Mesenchymal stem cell (in vitro differentiated cells and primary cell): Measurements from ENCODE around the gene XPR1.

Experiments used
- DNase-seq: peaks from one replicate; pipeline ENCODE4 v3.0.0-alpha.2; 2013
- H2AFZ ChIP-seq: one replicate; pipeline ENCODE4 v1.6.1; 2013; ENCODE audit warnings: low read depth, mild to moderate bottlenecking, control low read depth, inconsistent platforms, low read length, moderate library complexity
- H2AK5ac ChIP-seq: 2 replicates; pipeline ENCODE4 v1.6.1; 2013; ENCODE audit warnings: low read length, moderate library complexity, mild to moderate bottlenecking, inconsistent platforms; ENCODE audit not compliant: severe bottlenecking
- H2BK120ac ChIP-seq: one replicate; pipeline ENCODE4 v1.6.1; 2013; ENCODE audit warnings: low read depth, mild to moderate bottlenecking, inconsistent platforms, low read length, moderate library complexity
- H2BK12ac ChIP-seq, 2 experiments: one replicate each; pipeline ENCODE4 v1.6.1; 2013; ENCODE audit warnings: inconsistent platforms in 2 of 2, low read length in 2 of 2, mild to moderate bottlenecking in 2 of 2, moderate library complexity in 2 of 2, control low read depth in 1 of 2
- H2BK15ac ChIP-seq: one replicate; pipeline ENCODE4 v1.6.1; 2013; ENCODE audit warnings: mild to moderate bottlenecking, low read depth, inconsistent platforms; ENCODE audit not compliant: poor library complexity, severe bottlenecking
- H2BK5ac ChIP-seq: 2 replicates; pipeline ENCODE4 v1.6.1; 2013; ENCODE audit warnings: low read depth, mild to moderate bottlenecking, low read length, control low read depth, inconsistent platforms; ENCODE audit not compliant: poor library complexity, severe bottlenecking
- H3K14ac ChIP-seq, 2 experiments: one replicate each; pipeline ENCODE4 v1.6.1; 2013; ENCODE audit warnings: inconsistent platforms in 2 of 2, low read length in 2 of 2, control low read depth in 1 of 2, mild to moderate bottlenecking in 1 of 2, moderate library complexity in 1 of 2
- H3K18ac ChIP-seq, 2 experiments: one replicate each; pipeline ENCODE4 v1.6.1; 2013; ENCODE audit warnings: inconsistent platforms in 2 of 2, low read length in 2 of 2, control low read depth in 1 of 2, low read depth in 1 of 2, mild to moderate bottlenecking in 1 of 2
- H3K23ac ChIP-seq, 2 experiments: one replicate each; pipeline ENCODE4 v1.6.1; 2013; ENCODE audit warnings: inconsistent platforms in 2 of 2, low read length in 2 of 2, mild to moderate bottlenecking in 2 of 2, moderate library complexity in 2 of 2, control low read depth in 1 of 2
- H3K27ac ChIP-seq: 2 replicates; pipeline ENCODE4 v1.5.1; 2013; ENCODE audit warnings: mild to moderate bottlenecking, moderate library complexity, low read length, control low read depth, inconsistent platforms; ENCODE audit not compliant: poor library complexity, severe bottlenecking
- H3K27me3 ChIP-seq, 2 experiments: 2 replicates each; pipeline versions ENCODE4 v1.6.1 to v1.7.0; 2013; ENCODE audit warnings: low read length in 2 of 2, mild to moderate bottlenecking in 2 of 2, moderate library complexity in 2 of 2, control low read depth in 1 of 2, inconsistent platforms in 1 of 2; ENCODE audit not compliant: control insufficient read depth in 1 of 2, insufficient read depth in 1 of 2
- H3K36me3 ChIP-seq, 2 experiments: 2 replicates each; pipeline versions ENCODE4 v1.6.1 to v1.7.0; 2013; ENCODE audit warnings: low read length in 2 of 2, control low read depth in 1 of 2, inconsistent platforms in 1 of 2, low read depth in 1 of 2, mild to moderate bottlenecking in 1 of 2; ENCODE audit not compliant: insufficient read depth in 2 of 2, control insufficient read depth in 1 of 2
- H3K4ac ChIP-seq, 2 experiments: one replicate each; pipeline ENCODE4 v1.6.1; 2013; ENCODE audit warnings: inconsistent platforms in 2 of 2, low read length in 2 of 2, mild to moderate bottlenecking in 2 of 2, moderate library complexity in 2 of 2, control low read depth in 1 of 2, low read depth in 1 of 2
- H3K4me1 ChIP-seq: 2 replicates; pipeline ENCODE4 v1.6.1; 2013; ENCODE audit warnings: low read depth, low read length, control low read depth; ENCODE audit not compliant: control insufficient read depth, insufficient read depth
- H3K4me2 ChIP-seq: 2 replicates; pipeline ENCODE4 v1.6.1; 2013; ENCODE audit warnings: low read length, mild to moderate bottlenecking, inconsistent platforms; ENCODE audit not compliant: poor library complexity, severe bottlenecking
- H3K4me3 ChIP-seq, 2 experiments: 2 replicates each; pipeline versions ENCODE4 v1.5.1 to v1.7.0; 2013; ENCODE audit warnings: low read length in 2 of 2, mild to moderate bottlenecking in 2 of 2, control low read depth in 1 of 2, low read depth in 1 of 2; ENCODE audit not compliant: insufficient read depth in 1 of 2
- H3K79me1 ChIP-seq: replicated peaks from 2 replicates; pipeline ENCODE4 v1.6.1; 2013; ENCODE audit warnings: mild to moderate bottlenecking, control low read depth, low read length, inconsistent platforms; ENCODE audit not compliant: poor library complexity, severe bottlenecking
- H3K9ac ChIP-seq: 2 replicates; pipeline ENCODE4 v1.7.0; 2013; ENCODE audit warnings: mild to moderate bottlenecking, low read length, moderate library complexity
- H3K9me3 ChIP-seq: 2 replicates; pipeline ENCODE4 v1.7.0; 2013; ENCODE audit warnings: mild to moderate bottlenecking, low read length; ENCODE audit not compliant: control insufficient read depth
- H4K8ac ChIP-seq: one replicate; pipeline ENCODE4 v1.6.1; 2013; ENCODE audit warnings: inconsistent platforms, mild to moderate bottlenecking, low read length, moderate library complexity
- H4K91ac ChIP-seq: one replicate; pipeline ENCODE4 v1.6.1; 2013; ENCODE audit warnings: mild to moderate bottlenecking, low read length, inconsistent platforms
- WGBS: methylation state at CpG from one replicate; pipeline ENCODE4 v1.1.7; 2013; ENCODE audit warnings: mixed read lengths; 5-methylcytosine and 5-hydroxymethylcytosine counted together

XPR1 gene

GRCh38 chr1:180732866-180733265 is 101.0 kb downstream of the XPR1 start:
- no peak overlapping the region for H3K27ac ChIP-seq
- H4K91ac ChIP-seq: no peak overlapping the region
- peaks cover 34% of the 10 kb centered on the region for H3K9me3 ChIP-seq
- no peak overlapping the region for H3K4me3 ChIP-seq
- no peaks in the 10 kb centered on the region for H3K36me3 ChIP-seq
- H3K9ac ChIP-seq: no peak overlapping the region
- H3K23ac ChIP-seq: no peak overlapping the region
- H3K4ac ChIP-seq: no peak overlapping the region
- no peak overlapping the region for H2BK15ac ChIP-seq
- no peak overlapping the region for H4K8ac ChIP-seq
- H3K4me1 ChIP-seq: no peaks in the 10 kb centered on the region
- H2BK120ac ChIP-seq: no peak overlapping the region
- no peak overlapping the region for H2AFZ ChIP-seq
- H3K14ac ChIP-seq: no peak overlapping the region
- WGBS: 97% methylated on average over 14 of the region's 14 CpGs
- no peak overlapping the region for H2BK5ac ChIP-seq
- DNase-seq: no peak
- no peak overlapping the region for H3K4me2 ChIP-seq
- H3K27me3 ChIP-seq: no peaks in the 10 kb centered on the region
- H2AK5ac ChIP-seq: no peak overlapping the region
- no peak overlapping the region for H3K18ac ChIP-seq
- H3K79me1 ChIP-seq: peaks cover 24% of the 10 kb centered on the region
- no peak overlapping the region for H2BK12ac ChIP-seq

GRCh38 chr1:180734366-180734765 is 102.5 kb downstream of the XPR1 start:
- H4K91ac ChIP-seq: no peak overlapping the region
- no peak overlapping the region for H3K9ac ChIP-seq
- H3K4me1 ChIP-seq: no peaks in the 10 kb centered on the region
- H4K8ac ChIP-seq: no peak overlapping the region
- H3K9me3 ChIP-seq: peaks cover 29% of the 10 kb centered on the region
- H3K18ac ChIP-seq: no peak overlapping the region
- no peak overlapping the region for H3K14ac ChIP-seq
- H2BK5ac ChIP-seq: no peak overlapping the region
- WGBS: 98% methylated on average over 2 of the region's 2 CpGs
- no peak overlapping the region for H3K4ac ChIP-seq
- no peak overlapping the region for H3K4me2 ChIP-seq
- no peak overlapping the region for H2AK5ac ChIP-seq
- no peak overlapping the region for H2BK12ac ChIP-seq
- no peak overlapping the region for H2BK120ac ChIP-seq
- peaks cover 23% of the 10 kb centered on the region for H3K79me1 ChIP-seq
- no peak overlapping the region for H2AFZ ChIP-seq
- H3K4me3 ChIP-seq: peak overlapping the region in 1 of 2 experiments; percentile 36
- no peak overlapping the region for H3K27ac ChIP-seq
- no peaks in the 10 kb centered on the region for H3K27me3 ChIP-seq
- no peak overlapping the region for H3K23ac ChIP-seq
- DNase-seq: no peak
- no peak overlapping the region for H2BK15ac ChIP-seq
- no peaks in the 10 kb centered on the region for H3K36me3 ChIP-seq

GRCh38 chr1:180742663-180743062 is 110.8 kb downstream of the XPR1 start:
- Histone ChIP-seq H2AK5ac (no peak overlapping the region), H2BK15ac (no peak overlapping the region), H3K18ac (no peak overlapping the region), H3K4me1 (no peaks in the 10 kb centered on the region), H3K27me3 (no peaks in the 10 kb centered on the region), H3K4me3 (no peak overlapping the region), H3K79me1 (peaks cover 10% of the 10 kb centered on the region), H2BK5ac (no peak overlapping the region), H2BK120ac (no peak overlapping the region), H3K9me3 (peaks cover 32% of the 10 kb centered on the region), H3K9ac (no peak overlapping the region), H4K91ac (no peak overlapping the region), H3K27ac (no peak overlapping the region), H3K14ac (no peak overlapping the region), H2BK12ac (no peak overlapping the region), H3K36me3 (no peaks in the 10 kb centered on the region), H3K23ac (no peak overlapping the region), H3K4ac (no peak overlapping the region), H4K8ac (no peak overlapping the region), H3K4me2 (no peak overlapping the region), H2AFZ (no peak overlapping the region)
- DNase-seq: no peak

- H2BK120ac ChIP-seq: no peak overlapping the region
- no peak overlapping the region for H3K9ac ChIP-seq
- H4K8ac ChIP-seq: no peak overlapping the region
Measured at GRCh38 chr1:180743868-180744267, 112.0 kb downstream of the XPR1 start.

More at GRCh38 chr1:180743868-180744267, 112.0 kb downstream of the XPR1 start:
- H3K9me3 ChIP-seq: peaks cover 32% of the 10 kb centered on the region
- H3K4ac ChIP-seq: no peak overlapping the region
- H3K4me1 ChIP-seq: no peaks in the 10 kb centered on the region
- H3K14ac ChIP-seq: no peak overlapping the region
- H3K36me3 ChIP-seq: no peaks in the 10 kb centered on the region
- no peak overlapping the region for H3K4me3 ChIP-seq
- no peaks in the 10 kb centered on the region for H3K27me3 ChIP-seq
- no peak overlapping the region for H3K27ac ChIP-seq
- no peak overlapping the region for H4K91ac ChIP-seq
- H2BK15ac ChIP-seq: no peak overlapping the region
- no peak overlapping the region for H3K18ac ChIP-seq
- H3K4me2 ChIP-seq: no peak overlapping the region
- H2BK12ac ChIP-seq: no peak overlapping the region
- H3K79me1 ChIP-seq: peaks cover 8% of the 10 kb centered on the region
- DNase-seq: no peak
- no peak overlapping the region for H2BK5ac ChIP-seq
- H2AFZ ChIP-seq: no peak overlapping the region
- H2AK5ac ChIP-seq: no peak overlapping the region
- H3K23ac ChIP-seq: no peak overlapping the region
